ENCODE data around the gene HIP1. TPM values are rescaled to one million over a fixed set of nuclear protein-coding genes. Genes with fewer than 3 reads are reported as not detected.
"Not testable (repeated sequence)": the region's sequence is repeated elsewhere in the genome, so short reads cannot be mapped to it uniquely, and the experiment has no call there.

Gene HIP1
- total RNA-seq, 1 donor from 2014 or later: 24.6 TPM

- peak; percentile 61 to 69 for DNase-seq (ENCODE audit: low read depth in 2 of 2)
Measured at GRCh38 chr7:75716992-75717626, 21.6 kb downstream of the HIP1 start.

GRCh38 chr7:75715864-75716263, 22.9 kb downstream of the HIP1 start:
- no peak for DNase-seq (ENCODE audit: low read depth in 2 of 2)

GRCh38 chr7:75712517-75713361, 26.0 kb downstream of the HIP1 start:
- no peak for DNase-seq (ENCODE audit: low read depth in 2 of 2)

- DNase-seq (ENCODE audit: low read depth in 2 of 2): peak; percentile 42 to 54
Measured at GRCh38 chr7:75711656-75712514, 26.9 kb downstream of the HIP1 start.

GRCh38 chr7:75711076-75711475, 27.7 kb downstream of the HIP1 start:
- DNase-seq (ENCODE audit: low read depth in 2 of 2): no peak

- DNase-seq (ENCODE audit: low read depth in 2 of 2): no peak
Measured at GRCh38 chr7:75704928-75705327, 33.8 kb downstream of the HIP1 start.

GRCh38 chr7:75702515-75702914, 36.2 kb downstream of the HIP1 start:
- no peak for DNase-seq (ENCODE audit: low read depth in 2 of 2)

- DNase-seq (ENCODE audit: low read depth in 2 of 2): no peak
Measured at GRCh38 chr7:75699993-75700392, 38.7 kb downstream of the HIP1 start.

- no peak for DNase-seq (ENCODE audit: low read depth in 2 of 2)
Measured at GRCh38 chr7:75698358-75698757, 40.4 kb downstream of the HIP1 start.

- DNase-seq (ENCODE audit: low read depth in 2 of 2): no peak
Measured at GRCh38 chr7:75696263-75697037, 42.3 kb downstream of the HIP1 start.

- no peak for DNase-seq (ENCODE audit: low read depth in 2 of 2)
Measured at GRCh38 chr7:75694638-75695399, 43.9 kb downstream of the HIP1 start.

GRCh38 chr7:75693668-75694067, 45.1 kb downstream of the HIP1 start:
- DNase-seq (ENCODE audit: low read depth in 2 of 2): not testable (repeated sequence)

- DNase-seq (ENCODE audit: low read depth in 2 of 2): peak in 1 of 2 donors; percentile 22
Measured at GRCh38 chr7:75691793-75692543, 46.8 kb downstream of the HIP1 start.

GRCh38 chr7:75690121-75690523, 48.6 kb downstream of the HIP1 start:
- no peak for DNase-seq (ENCODE audit: low read depth in 2 of 2)

GRCh38 chr7:75689246-75690099, 49.3 kb downstream of the HIP1 start:
- DNase-seq (ENCODE audit: low read depth in 2 of 2): no peak

- peak in 1 of 2 donors; percentile 57 for DNase-seq (ENCODE audit: low read depth in 2 of 2)
Measured at GRCh38 chr7:75688200-75689136, 50.3 kb downstream of the HIP1 start.

GRCh38 chr7:75687246-75688088, 51.3 kb downstream of the HIP1 start:
- no peak for DNase-seq (ENCODE audit: low read depth in 2 of 2)

Data from lung microvascular endothelial cell (primary cell).